ENCODE measurements around the gene METTL24.

DNA sequence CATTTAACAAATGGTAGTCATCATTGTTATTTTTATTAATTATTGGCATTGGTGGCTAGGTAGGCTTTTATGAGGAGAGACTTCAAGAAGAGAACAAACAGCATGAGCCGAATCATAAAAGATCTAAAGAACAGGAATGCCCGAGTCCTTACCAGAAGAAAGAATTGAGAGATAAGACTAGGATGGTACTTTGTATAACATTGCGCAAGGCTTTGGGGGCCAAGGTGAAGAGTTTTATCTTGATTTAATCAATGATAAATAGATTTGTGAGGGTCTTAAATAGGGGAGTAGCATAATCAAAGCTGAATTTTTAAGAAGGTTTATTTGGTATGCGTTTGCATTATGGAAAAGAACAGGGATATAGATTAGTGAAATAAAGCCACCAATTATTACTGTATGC is 162.5 kb downstream of the METTL24 start:
- TF ChIP-seq, protein P1, sequence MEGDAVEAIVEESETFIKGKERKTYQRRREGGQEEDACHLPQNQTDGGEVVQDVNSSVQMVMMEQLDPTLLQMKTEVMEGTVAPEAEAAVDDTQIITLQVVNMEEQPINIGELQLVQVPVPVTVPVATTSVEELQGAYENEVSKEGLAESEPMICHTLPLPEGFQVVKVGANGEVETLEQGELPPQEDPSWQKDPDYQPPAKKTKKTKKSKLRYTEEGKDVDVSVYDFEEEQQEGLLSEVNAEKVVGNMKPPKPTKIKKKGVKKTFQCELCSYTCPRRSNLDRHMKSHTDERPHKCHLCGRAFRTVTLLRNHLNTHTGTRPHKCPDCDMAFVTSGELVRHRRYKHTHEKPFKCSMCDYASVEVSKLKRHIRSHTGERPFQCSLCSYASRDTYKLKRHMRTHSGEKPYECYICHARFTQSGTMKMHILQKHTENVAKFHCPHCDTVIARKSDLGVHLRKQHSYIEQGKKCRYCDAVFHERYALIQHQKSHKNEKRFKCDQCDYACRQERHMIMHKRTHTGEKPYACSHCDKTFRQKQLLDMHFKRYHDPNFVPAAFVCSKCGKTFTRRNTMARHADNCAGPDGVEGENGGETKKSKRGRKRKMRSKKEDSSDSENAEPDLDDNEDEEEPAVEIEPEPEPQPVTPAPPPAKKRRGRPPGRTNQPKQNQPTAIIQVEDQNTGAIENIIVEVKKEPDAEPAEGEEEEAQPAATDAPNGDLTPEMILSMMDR (IDR thresholded peaks at IDR 0.05), result no peak
- TF ChIP-seq POLR2A (IDR thresholded peaks at IDR 0.05; ENCODE audit: low read depth), result no peak

Data from esophagus muscularis mucosa (tissue), 3 donors.